PC-9 (cell line): ENCODE data around the gene NAP1L5. TPM values are rescaled to one million over a fixed set of nuclear protein-coding genes. Genes with fewer than 3 reads are reported as not detected.

Source experiments
- BruUV-seq: library from RNA; stranded (reverse); fragments of 400-500 nt; replicated peaks from 2 replicates; lab custom pipeline; 2021; lab: Mats Ljungman, UMichigan
- CTCF ChIA-PET: fragments of 300-600 bp; sonication (Branson Sonifier 250); formaldehyde crosslinking; loops from one replicate; lab custom pipeline; 2022; ENCODE audit warnings: antibody characterized with exemption; lab: Charles Lee
- POLR2A ChIA-PET: fragments of 300-600 bp; sonication (Branson Sonifier 250); formaldehyde crosslinking; loops from one replicate; lab custom pipeline; 2022; ENCODE audit warnings: antibody characterized with exemption; ENCODE audit not compliant: unreplicated experiment; lab: Charles Lee
- DNase-seq, 2 experiments: peaks; one replicate each; pipeline versions ENCODE4 v3.0.0 to v3.0.0-alpha.2; 2015 to 2022; ENCODE audit warnings: mixed read lengths in 1 of 2
- H2AFZ ChIP-seq: fragments of 200-600 bp; sonication (generic); 2 replicates; pipeline ENCODE4 v1.8.1; 2017; ENCODE audit warnings: antibody characterized with exemption
- H3F3A ChIP-seq: fragments of 200-600 bp; sonication (generic); 2 replicates; pipeline ENCODE4 v1.8.1; 2017; ENCODE audit warnings: antibody characterized with exemption, mild to moderate bottlenecking, low read depth; ENCODE audit not compliant: insufficient read depth
- H3K27ac ChIP-seq: fragments of 200-600 bp; sonication (generic); 2 replicates; pipeline ENCODE4 v1.6.1; 2016; ENCODE audit warnings: mixed run types
- H3K27me3 ChIP-seq: fragments of 200-600 bp; sonication (generic); 2 replicates; pipeline ENCODE4 v1.6.1; 2016; ENCODE audit warnings: low read depth, mixed run types; ENCODE audit not compliant: insufficient read depth
- H3K36me3 ChIP-seq: fragments of 200-600 bp; sonication (generic); 2 replicates; pipeline ENCODE4 v1.6.1; 2016; ENCODE audit warnings: low read depth, mixed run types
- H3K4me1 ChIP-seq: fragments of 200-600 bp; sonication (generic); replicated peaks from 2 replicates; pipeline ENCODE4 v1.6.1; 2016; ENCODE audit warnings: mixed run types; ENCODE audit not compliant: insufficient read depth
- H3K4me2 ChIP-seq: fragments of 200-600 bp; sonication (generic); 2 replicates; pipeline ENCODE4 v1.6.1; 2017; ENCODE audit warnings: mixed run types
- H3K4me3 ChIP-seq: fragments of 200-600 bp; sonication (generic); 2 replicates; pipeline ENCODE4 v1.6.1; 2016; ENCODE audit warnings: mixed run types
- H3K79me2 ChIP-seq: fragments of 200-600 bp; sonication (generic); 2 replicates; pipeline ENCODE4 v1.6.1; 2017; ENCODE audit warnings: low read depth, mixed run types
- H3K9me2 ChIP-seq: fragments of 200-600 bp; sonication (generic); 2 replicates; pipeline ENCODE4 v1.8.1; 2017; ENCODE audit warnings: mild to moderate bottlenecking; ENCODE audit not compliant: insufficient read depth
- H3K9me3 ChIP-seq: fragments of 200-600 bp; sonication (generic); 2 replicates; pipeline ENCODE4 v1.8.1; 2016; ENCODE audit warnings: low read depth; ENCODE audit not compliant: insufficient read depth
- H4K20me1 ChIP-seq: fragments of 200-600 bp; sonication (generic); 2 replicates; pipeline ENCODE4 v1.8.1; 2017; ENCODE audit not compliant: insufficient read depth
- EZH2 ChIP-seq: fragments of 200-600 bp; sonication (generic); IDR thresholded peaks from 2 replicates; pipeline ENCODE4 v1.8.0; 2017; ENCODE audit warnings: antibody characterized with exemption, low read depth
- intact Hi-C: fragments of 100-400 bp; cut with micrococcal nuclease; formaldehyde crosslinking; loops from one replicate; pipeline ENCODE4 v1.10.0; 2022; ENCODE audit not compliant: unreplicated experiment
- total RNA-seq: library from RNA; stranded (reverse); gene quantifications from 2 replicates; pipeline ENCODE4 v1.2.3, GENCODE V29; 2021
- TF ChIP-seq, protein P1 (sequence below): fragments of 200-600 bp; sonication (generic); conservative IDR thresholded peaks from 2 replicates; pipeline ENCODE4 v1.6.1; 2017; ENCODE audit warnings: mixed run types, antibody characterized with exemption, mild to moderate bottlenecking, moderate library complexity

NAP1L5 gene
- total RNA-seq, 1 experiment from 2014 or later: 0.37 TPM

DNA sequence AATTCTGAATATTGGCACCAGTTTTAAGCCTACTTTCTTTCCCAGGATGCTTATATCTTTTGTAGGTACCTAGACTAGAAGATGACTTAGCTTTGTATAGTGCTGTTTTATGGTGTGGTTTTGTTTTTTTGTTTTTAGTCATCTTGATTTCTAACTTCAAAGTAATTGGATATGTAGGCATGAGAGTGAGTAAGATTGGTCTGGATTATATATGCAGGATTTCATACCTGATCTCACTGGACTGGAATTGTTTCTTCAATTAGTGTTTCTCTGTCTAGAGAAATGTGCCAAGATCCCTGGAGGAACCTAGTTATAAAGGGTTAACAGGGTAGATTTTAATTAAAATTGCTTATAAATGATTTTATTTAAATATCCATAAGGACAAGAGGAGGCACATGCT, 23.1 kb downstream of the NAP1L5 start:
- Histone ChIP-seq H3K9me3 (no peaks in the 10 kb centered on the region), H4K20me1 (no peaks in the 10 kb centered on the region), H3K9me2 (no peaks in the 10 kb centered on the region), H3K4me1 (no peaks in the 10 kb centered on the region), H3K4me2 (no peak overlapping the region), H3K36me3 (no peaks in the 10 kb centered on the region), H3K27me3 (no peaks in the 10 kb centered on the region), H3K27ac (no peak overlapping the region), H3K4me3 (no peak overlapping the region), H3F3A (no peaks in the 10 kb centered on the region), H3K79me2 (no peaks in the 10 kb centered on the region), H2AFZ (no peak overlapping the region)
- no peak for DNase-seq
- BruUV-seq: no TSS peak
- ChIA-PET POLR2A (no interaction called here), CTCF (no interaction called here)
- intact Hi-C loops: loop anchor here (10.0 kb wide), 1 partner anchor 350 kb away; no protein-coding TSS in a partner anchor
- no peak for TF ChIP-seq EZH2
- TF ChIP-seq, protein P1, sequence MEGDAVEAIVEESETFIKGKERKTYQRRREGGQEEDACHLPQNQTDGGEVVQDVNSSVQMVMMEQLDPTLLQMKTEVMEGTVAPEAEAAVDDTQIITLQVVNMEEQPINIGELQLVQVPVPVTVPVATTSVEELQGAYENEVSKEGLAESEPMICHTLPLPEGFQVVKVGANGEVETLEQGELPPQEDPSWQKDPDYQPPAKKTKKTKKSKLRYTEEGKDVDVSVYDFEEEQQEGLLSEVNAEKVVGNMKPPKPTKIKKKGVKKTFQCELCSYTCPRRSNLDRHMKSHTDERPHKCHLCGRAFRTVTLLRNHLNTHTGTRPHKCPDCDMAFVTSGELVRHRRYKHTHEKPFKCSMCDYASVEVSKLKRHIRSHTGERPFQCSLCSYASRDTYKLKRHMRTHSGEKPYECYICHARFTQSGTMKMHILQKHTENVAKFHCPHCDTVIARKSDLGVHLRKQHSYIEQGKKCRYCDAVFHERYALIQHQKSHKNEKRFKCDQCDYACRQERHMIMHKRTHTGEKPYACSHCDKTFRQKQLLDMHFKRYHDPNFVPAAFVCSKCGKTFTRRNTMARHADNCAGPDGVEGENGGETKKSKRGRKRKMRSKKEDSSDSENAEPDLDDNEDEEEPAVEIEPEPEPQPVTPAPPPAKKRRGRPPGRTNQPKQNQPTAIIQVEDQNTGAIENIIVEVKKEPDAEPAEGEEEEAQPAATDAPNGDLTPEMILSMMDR: no peak

DNA sequence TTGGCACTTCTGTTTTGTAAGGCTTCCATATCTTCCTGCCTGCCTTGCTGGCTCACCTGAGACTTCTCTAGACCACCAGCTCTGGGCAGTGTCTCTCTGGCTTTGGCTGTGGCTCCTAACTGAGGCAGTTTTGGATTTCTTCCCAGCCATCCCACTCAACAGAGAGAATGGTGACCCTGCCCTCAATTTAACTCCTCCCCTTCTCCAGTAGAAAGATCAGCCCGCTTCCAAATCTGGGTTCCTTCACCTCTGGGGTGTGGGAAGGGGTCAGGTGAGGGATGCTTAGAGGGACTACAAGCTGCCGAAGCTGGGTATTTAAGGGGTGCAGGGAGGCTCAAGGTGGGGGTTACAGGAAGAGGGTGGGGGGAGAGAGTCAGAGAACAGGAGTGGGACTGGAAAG, 23.7 kb downstream of the NAP1L5 start:
- Histone ChIP-seq H2AFZ (no peak overlapping the region), H3K4me3 (no peak overlapping the region), H4K20me1 (no peaks in the 10 kb centered on the region), H3K4me2 (no peak overlapping the region), H3K27me3 (no peaks in the 10 kb centered on the region), H3K27ac (no peak overlapping the region), H3K79me2 (no peaks in the 10 kb centered on the region), H3K9me3 (no peaks in the 10 kb centered on the region), H3K9me2 (no peaks in the 10 kb centered on the region), H3K36me3 (no peaks in the 10 kb centered on the region), H3F3A (no peaks in the 10 kb centered on the region), H3K4me1 (no peaks in the 10 kb centered on the region)
- TF ChIP-seq, protein P1: no peak
- TF ChIP-seq EZH2: no peak
- DNase-seq: no peak
- POLR2A ChIA-PET: no interaction called here
- CTCF ChIA-PET: no interaction called here
- no TSS peak for BruUV-seq
- intact Hi-C loops: loop anchor here (10.0 kb wide), 1 partner anchor 351 kb away; no protein-coding TSS in a partner anchor

DNA sequence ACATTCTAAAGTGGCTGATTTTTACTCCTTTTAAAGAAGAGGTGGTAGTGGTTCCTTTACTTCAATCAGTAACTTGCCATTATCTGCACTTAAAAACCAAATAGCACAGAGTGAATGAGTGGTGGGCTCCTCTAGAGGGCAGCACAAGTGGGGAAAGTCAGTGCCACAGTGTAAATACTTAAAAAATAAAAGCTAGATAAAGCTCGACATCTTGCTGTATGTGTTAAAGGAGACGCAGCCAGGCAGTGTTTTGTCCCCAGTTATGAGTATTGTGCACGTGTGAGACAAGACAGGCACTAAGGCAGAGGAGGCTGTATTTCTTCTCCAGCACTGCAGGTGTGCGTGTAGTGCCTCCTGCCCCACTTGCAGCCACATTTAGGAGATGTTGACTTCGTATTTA, 24.6 kb downstream of the NAP1L5 start:
- no peak overlapping the region for H2AFZ ChIP-seq
- BruUV-seq: no TSS peak
- no peaks in the 10 kb centered on the region for H3K9me3 ChIP-seq
- TF ChIP-seq, protein P1: peak; percentile 55
- TF ChIP-seq EZH2: no peak
- POLR2A ChIA-PET: no interaction called here
- CTCF ChIA-PET: interaction anchor here (0.6 kb wide), 3 partner anchors 39 to 350 kb away, joined by 3 to 5 read pairs (median 4); no protein-coding TSS in a partner anchor
- no peaks in the 10 kb centered on the region for H3K27me3 ChIP-seq
- intact Hi-C loops: loop anchor here (10.0 kb wide), 1 partner anchor 352 kb away; no protein-coding TSS in a partner anchor
- no peak for DNase-seq
- H3K27ac ChIP-seq: no peak overlapping the region
- H3K4me1 ChIP-seq: no peaks in the 10 kb centered on the region
- no peaks in the 10 kb centered on the region for H3K9me2 ChIP-seq
- H3K36me3 ChIP-seq: no peaks in the 10 kb centered on the region
- no peak overlapping the region for H3K4me3 ChIP-seq
- H3K4me2 ChIP-seq: no peak overlapping the region
- H3K79me2 ChIP-seq: no peaks in the 10 kb centered on the region
- no peaks in the 10 kb centered on the region for H4K20me1 ChIP-seq
- H3F3A ChIP-seq: no peaks in the 10 kb centered on the region
